Astrocyte of the cerebellum (primary cell): ENCODE measurements around the gene SORCS1.

Experiments
- DNase-seq: peaks from one replicate; pipeline ENCODE4 v3.0.0-alpha.2; 2011; ENCODE audit warnings: low read depth
- H3K4me3 ChIP-seq: 2 replicates; pipeline ENCODE4 v1.5.1; 2011; ENCODE audit warnings: mild to moderate bottlenecking, low read depth, low read length, moderate library complexity
- in situ Hi-C: cut with HindIII; loops from 2 replicates; pipeline ENCODE4 v1.10.0; 2017; ENCODE audit warnings: low sequenced_read_pairs
- TF ChIP-seq, protein P1 (sequence below): IDR thresholded peaks from 2 replicates; pipeline ENCODE4 v1.5.1; 2012; ENCODE audit warnings: low read length, low read depth, moderate library complexity, mild to moderate bottlenecking; ENCODE audit errors: missing control alignments

Gene SORCS1

DNA sequence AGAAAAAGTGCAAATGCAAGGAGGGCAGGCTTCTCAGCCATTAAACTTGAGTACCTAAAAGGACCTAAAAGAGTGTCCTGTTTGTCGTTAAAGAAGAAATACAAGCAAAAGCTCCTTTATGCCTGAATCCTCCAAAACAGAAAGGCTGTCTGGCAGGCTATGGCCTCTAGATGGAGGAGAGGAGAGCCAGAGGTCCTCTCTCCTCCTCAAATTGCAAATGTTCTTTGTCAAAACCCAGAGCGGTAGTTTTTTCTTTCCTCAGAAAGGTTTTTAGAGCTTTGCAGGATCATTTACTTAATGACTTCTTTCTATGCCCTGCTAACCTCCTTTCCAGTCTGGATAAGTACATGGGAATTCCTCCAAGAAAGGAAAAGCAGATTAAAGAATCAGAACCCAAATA, 1.9 kb upstream of the SORCS1 start:
- H3K4me3 ChIP-seq = no peak overlapping the region
- DNase-seq = no peak
- in situ Hi-C loops = no loop called here
- TF ChIP-seq, protein P1, sequence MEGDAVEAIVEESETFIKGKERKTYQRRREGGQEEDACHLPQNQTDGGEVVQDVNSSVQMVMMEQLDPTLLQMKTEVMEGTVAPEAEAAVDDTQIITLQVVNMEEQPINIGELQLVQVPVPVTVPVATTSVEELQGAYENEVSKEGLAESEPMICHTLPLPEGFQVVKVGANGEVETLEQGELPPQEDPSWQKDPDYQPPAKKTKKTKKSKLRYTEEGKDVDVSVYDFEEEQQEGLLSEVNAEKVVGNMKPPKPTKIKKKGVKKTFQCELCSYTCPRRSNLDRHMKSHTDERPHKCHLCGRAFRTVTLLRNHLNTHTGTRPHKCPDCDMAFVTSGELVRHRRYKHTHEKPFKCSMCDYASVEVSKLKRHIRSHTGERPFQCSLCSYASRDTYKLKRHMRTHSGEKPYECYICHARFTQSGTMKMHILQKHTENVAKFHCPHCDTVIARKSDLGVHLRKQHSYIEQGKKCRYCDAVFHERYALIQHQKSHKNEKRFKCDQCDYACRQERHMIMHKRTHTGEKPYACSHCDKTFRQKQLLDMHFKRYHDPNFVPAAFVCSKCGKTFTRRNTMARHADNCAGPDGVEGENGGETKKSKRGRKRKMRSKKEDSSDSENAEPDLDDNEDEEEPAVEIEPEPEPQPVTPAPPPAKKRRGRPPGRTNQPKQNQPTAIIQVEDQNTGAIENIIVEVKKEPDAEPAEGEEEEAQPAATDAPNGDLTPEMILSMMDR = no peak

DNA sequence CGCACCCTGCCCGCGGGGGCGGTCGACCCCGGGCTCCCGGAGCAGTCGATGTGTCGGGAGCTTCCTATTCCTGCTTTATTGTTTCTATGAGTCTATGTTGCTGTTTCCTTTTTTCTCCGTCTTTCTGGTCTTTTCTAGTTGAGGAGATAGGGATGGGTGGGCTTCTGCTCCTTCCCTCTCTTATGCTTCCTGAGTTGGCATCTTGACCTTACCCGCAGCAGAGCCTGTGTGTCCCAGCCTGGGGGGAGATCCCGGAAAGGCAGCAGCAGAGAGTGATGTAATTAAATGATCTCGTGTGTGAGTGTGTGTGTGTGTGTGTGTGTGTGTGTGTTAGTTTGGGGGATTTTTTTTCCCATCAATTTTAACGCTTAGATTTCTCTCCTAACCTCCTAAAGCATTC, 486 bp upstream of the SORCS1 start:
- TF ChIP-seq, protein P1 = no peak
- H3K4me3 ChIP-seq = peak overlapping the region; percentile 27
- in situ Hi-C loops = no loop called here
- no peak for DNase-seq

DNA sequence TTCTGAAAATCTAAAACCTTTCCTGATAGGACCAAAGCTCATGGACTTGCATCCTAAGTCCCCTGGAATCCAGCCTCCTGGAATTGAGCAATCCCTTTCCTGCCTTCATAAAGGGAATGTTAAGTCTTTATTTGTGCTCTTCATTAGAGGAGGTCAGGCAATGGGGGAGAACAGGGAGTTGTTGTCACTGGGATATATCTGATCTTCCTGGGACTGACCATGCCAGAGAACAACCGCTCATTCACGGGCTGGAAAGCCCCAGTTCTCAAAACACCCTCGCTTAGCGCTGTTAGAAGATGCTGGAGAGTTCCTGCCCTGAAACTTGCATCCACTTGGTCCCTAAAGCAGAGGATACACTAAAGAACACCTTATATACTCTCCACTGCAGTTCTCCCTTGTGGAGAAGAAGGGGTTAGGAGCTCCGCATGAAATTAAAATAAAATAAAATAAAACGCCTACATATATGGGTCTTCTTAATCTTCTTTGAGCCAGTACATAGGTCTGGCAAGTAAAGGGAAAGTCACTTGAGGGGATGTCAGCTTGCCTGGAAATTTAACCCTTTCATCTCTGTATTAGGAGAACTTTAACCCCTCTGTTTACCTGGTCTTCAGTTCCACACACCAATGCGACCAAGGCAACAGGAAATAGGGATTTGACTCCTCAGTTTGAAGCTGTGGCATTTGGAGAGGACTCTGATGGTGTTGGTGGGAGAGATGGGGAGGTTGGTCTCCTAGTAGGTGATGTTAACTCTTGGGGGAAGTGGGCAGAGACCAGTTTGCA, 1.2 kb downstream of the SORCS1 start:
- H3K4me3 ChIP-seq = no peak overlapping the region
- in situ Hi-C loops = no loop called here
- no peak for DNase-seq
- TF ChIP-seq, protein P1 = no peak

DNA sequence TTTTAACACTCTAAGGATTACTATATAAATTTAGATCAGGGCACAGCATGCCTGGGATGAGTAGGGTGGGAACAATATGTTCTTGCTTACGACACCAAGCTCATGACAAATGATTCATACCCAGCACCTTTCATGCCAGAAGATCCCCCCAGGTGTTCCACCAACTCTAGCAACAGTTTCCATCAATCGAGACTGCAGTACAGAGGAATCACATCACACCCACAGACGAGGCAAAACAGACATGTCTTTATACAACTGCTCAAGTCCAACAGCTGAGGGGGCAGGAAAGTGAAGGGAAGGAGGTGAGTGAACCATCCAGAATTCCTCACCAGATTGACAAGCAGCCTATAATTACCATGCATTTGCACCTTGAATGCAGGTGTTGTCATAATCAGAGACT, 3.6 kb downstream of the SORCS1 start:
- no peak for DNase-seq
- in situ Hi-C loops = no loop called here
- no peak overlapping the region for H3K4me3 ChIP-seq
- TF ChIP-seq, protein P1 = no peak

DNA sequence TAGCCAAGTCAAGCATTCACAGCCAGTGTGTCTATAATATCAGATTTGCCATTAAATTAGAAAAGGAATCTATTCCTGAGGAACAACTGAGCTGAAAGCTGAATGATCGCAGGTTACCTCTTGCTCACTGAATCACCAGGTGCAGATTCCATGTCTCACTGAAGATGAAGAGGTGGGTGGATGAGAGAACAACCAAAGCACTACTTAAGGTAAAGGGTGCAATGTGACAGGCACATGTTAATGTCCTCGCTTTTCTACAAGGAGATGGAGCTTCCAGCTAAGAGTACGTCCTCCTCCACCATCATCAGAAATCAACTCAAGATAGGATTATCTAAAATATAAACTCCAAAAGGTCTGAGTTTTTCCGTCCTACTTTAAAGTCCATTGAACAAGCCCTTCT, 4.6 kb downstream of the SORCS1 start:
- TF ChIP-seq, protein P1 = no peak
- no peak overlapping the region for H3K4me3 ChIP-seq
- in situ Hi-C loops = no loop called here
- no peak for DNase-seq

DNA sequence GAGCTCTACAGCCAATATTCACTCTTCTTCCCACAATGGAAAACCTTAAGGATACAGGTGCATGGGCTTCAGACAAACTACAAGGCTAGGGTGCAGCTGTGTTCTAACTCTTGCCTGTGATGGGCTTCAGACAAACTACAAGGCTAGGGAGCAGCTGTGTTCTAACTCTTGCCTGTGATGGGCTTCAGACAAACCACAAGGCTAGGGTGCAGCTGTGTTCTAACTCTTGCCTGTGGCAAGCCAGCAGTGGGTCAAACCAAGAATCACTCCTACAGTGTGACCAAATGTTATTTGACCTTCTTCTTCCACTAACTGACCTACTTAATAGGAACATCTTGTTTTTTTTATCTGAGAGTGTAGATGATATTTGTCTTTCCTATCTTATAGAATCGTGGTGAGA, 7.4 kb downstream of the SORCS1 start:
- in situ Hi-C loops = no loop called here

More for the DNA sequence above, 7.4 kb downstream of the SORCS1 start:
- no peak for DNase-seq
- TF ChIP-seq, protein P1 = no peak
- H3K4me3 ChIP-seq = no peak overlapping the region
